Right lobe of liver (tissue), 4 donors: ENCODE results near the gene PTPRN2.

Experiments used
- CTCF ChIP-seq, 4 donors: fragments of 200-600 bp in 3 of 4; fragments of 450-650 bp in 1 of 4; IDR thresholded peaks; one replicate each; pipeline versions ENCODE4 v1.5.1 to v1.8.0; 2016 to 2022; ENCODE audit warnings: antibody characterized with exemption in 4 of 4, mild to moderate bottlenecking in 2 of 4
- POLR2A ChIP-seq: fragments of 450-650 bp; IDR thresholded peaks from one replicate; pipeline ENCODE4 v1.6.1; 2017; ENCODE audit warnings: antibody characterized with exemption, mild to moderate bottlenecking
- donor health status: DM: no; HTN: no; CAD: no.
- donor health status: DM: no; HTN: no; CAD: no.
- donor health status: DM: no; HTN: yes; CAD: no.

- TF ChIP-seq CTCF (IDR thresholded peaks at IDR 0.05) (no peak), POLR2A (no peak)
Observed at GRCh38 chr7:157721468-157722136, 866.0 kb downstream of the PTPRN2 start.
